Activated CD8-positive, alpha-beta memory T cell treated with anti-CD3 and anti-CD28 coated beads for 24 hours (primary cell): ENCODE results near the gene ULK4.
"Not testable (repeated sequence)": the region's sequence is repeated elsewhere in the genome, so short reads cannot be mapped to it uniquely, and the experiment has no call there.

ENCODE experiments used
- DNase-seq: peaks from one replicate; pipeline ENCODE4 v3.0.0-alpha.2; 2020

ULK4 gene

DNA sequence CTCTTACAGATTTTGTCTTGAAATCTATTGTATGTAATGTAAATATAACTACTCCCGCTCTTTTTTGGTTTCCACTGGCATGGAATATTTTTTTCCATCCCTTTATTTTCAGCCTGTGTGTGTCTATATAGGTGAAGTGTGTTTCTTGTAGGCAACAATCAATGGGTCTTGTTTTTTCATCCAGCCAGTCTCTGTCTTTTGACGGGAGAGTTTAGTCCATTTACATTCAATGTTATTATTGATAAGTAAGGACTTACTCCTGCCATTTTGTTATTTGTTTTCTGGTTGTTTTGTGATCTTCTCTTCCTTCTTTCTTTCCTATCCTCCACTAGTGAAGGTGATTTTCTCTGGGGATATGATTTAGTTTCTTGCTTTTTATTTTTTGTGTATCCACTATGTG, 101.4 kb downstream of the ULK4 start:
- DNase-seq: not testable (repeated sequence)

DNA sequence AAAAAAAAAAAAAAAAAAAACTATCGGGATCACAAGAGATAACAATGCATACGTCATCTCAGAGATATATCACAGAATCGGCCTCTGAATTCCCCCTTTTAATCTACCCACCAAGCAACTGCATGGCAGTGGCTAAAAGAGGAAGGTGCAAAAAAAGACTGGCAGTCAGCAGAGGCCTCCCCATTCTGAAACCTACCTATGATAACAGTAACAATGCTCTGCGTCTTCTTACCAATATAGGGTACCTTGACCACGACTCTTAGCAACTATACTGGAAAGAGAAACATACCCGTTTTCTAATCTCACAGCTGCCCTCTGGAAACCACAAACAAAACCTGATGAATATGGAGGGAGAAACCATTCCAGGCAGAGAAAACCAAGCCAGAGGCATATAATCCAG, 106.9 kb downstream of the ULK4 start:
- no peak for DNase-seq

DNA sequence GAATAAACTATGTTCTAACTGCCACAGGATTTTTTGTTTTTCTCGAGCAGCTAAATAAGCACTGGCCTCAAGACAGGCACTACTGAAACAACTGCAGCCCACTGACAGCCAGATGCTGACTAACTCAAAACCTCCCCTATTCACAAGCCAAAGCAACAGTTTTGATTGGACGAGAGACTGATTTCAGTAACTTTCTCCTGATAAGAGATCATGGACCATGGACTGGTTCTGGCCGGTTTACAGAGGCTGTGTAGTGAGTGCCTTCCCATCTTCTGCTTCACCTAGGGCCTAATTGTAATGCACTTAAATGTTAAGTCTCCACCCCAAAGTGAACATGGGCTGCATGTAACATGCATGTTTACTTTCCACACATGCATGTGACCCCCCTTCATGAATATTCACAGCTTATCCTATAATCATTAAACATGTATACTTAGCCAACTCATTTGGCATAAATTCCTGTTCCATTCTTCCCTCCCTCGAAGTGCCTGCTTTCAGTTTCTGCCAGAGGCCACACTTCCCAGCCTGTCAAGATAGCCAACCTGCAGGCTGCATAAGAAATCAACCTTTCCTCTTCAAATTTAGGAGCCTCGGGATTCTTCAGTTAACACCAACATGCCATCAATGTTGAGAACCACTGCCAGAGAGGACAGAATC, 108.2 kb downstream of the ULK4 start:
- no peak for DNase-seq

DNA sequence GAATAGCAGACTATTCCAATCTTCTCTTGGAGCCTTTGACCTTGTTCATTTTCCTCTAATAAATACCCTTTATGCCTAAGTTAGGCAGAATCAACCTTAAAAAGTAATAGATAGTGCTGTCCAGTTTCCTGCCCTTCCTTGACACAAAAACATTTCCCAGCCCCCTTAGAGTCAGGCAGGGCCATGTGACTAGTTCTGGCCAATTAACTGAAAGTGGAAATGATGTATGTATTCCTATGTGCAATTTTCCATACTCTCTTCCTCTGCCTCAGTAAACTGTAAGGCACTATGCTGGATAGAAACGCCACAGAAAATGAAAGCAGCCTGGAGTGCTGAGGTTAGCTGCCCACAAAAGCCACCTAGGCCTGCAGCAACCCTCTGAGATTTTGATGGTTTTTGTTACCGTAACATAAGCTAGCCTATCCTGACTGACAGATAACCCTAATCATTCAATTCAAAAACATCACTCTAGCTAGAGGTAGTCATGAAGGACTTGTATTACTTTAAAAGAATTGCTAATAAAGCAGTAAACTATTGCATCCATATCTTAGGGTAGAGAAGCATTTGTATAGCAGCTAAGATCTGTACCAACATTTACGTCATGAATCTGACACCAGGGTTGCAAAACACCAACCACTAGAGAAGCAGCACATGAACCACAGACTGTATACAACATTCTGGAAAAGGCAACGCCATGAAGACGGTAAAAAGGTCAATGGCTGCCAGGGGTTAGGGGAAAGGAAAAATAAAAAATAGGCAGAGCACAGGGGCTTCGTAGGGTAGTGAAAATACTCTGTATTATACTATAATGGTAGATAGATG, 112.9 kb downstream of the ULK4 start:
- no peak for DNase-seq

GRCh38 chr3:41847679-41848078, 114.2 kb downstream of the ULK4 start:
- DNase-seq: no peak

- no peak for DNase-seq
These were observed 115.1 kb downstream of the ULK4 start for GRCh38 chr3:41846850-41847249.

- DNase-seq: no peak
These were observed 116.1 kb downstream of the ULK4 start for GRCh38 chr3:41845826-41846225.

DNA sequence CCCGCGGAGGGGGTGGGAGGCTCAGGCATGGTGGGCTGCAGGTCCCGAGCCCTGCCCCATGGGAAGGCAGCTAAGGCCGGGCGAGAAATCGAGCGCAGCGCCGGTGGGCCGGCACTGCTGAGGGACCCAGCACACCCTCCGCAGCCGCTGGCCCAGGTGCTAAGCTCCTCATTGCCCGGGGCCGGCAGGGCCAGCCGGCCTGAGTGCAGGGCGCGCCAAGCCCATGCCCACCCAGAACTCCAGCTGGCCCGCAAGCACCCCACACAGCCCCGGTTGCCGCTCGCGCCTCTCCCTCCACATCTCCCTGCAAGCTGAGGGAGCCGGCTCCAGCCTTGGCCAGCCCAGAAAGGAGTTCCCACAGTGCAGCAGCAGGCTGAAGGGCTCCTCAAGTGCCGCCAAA, 117.6 kb downstream of the ULK4 start:
- not testable (repeated sequence) for DNase-seq

- not testable (repeated sequence) for DNase-seq
These were observed 120.8 kb downstream of the ULK4 start for GRCh38 chr3:41840936-41841668.

GRCh38 chr3:41836360-41837134, 125.4 kb downstream of the ULK4 start:
- DNase-seq: no peak

DNA sequence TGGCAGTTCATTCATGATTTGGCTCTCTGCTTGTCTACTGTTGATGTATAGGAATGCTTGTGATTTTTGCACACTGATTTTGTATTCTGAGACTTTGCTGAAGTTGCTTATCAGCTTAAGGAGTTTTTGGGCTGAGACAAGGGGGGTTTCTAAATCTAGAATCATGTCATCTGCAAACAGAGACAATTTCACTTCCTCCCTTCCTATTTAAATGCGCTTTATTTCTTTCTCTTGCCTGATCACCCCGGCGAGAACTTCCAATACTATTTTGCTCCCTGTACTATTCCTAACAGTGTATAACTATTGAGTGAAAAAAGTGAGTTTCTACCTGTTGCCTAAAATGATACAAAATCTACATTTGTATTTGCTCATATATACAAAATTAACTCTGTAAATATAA, 128.3 kb downstream of the ULK4 start:
- no peak for DNase-seq

- DNase-seq: no peak
These were observed 142.7 kb downstream of the ULK4 start for GRCh38 chr3:41819236-41819635.

- no peak for DNase-seq
These were observed 153.3 kb downstream of the ULK4 start for GRCh38 chr3:41808618-41809017.

GRCh38 chr3:41808152-41808551, 153.8 kb downstream of the ULK4 start:
- DNase-seq: no peak

GRCh38 chr3:41794748-41795589, 166.9 kb downstream of the ULK4 start:
- no peak for DNase-seq

GRCh38 chr3:41792806-41793205, 169.1 kb downstream of the ULK4 start:
- no peak for DNase-seq

- no peak for DNase-seq
These were observed 192.8 kb downstream of the ULK4 start for GRCh38 chr3:41769106-41769505.

DNA sequence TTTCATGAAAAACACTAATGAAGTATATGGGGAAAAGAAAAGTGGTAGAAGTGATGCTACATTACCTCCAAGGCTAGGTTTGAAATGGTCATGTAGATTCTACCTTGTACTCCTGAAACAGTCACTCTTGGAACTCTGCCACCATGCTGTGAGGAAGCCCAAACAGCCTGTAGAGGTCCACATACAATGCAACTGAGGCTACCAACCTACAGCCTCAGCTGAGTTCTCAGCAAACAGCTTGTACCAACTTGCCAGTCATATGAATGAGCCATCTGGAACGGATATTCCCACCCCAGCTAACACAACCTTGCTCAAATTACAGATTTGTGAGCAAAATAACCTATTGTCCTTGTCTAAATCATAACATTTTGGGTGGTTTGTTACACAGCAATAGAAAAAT, 193.5 kb downstream of the ULK4 start:
- no peak for DNase-seq

- not testable (repeated sequence) for DNase-seq
These were observed 199.0 kb downstream of the ULK4 start for GRCh38 chr3:41762867-41763266.

DNA sequence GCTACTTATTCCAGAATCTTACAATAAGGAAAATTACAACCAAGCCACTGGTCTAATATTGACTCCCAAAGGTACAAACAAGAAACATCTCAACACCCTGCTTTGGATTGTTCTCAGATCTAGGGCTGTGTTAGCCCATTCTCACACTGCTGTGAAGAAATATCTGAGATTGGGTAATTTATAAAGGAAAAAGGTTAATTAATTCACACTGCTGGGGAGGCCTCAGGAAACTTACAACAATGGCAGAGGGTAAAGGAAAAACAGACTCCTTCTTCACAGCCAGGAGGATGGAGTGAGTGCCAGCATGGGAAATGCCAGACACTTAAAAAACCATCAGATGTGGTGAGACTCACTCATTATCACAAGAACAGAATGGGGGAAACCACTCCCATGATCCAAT, 208.3 kb downstream of the ULK4 start:
- no peak for DNase-seq

GRCh38 chr3:41751597-41751996, 210.3 kb downstream of the ULK4 start:
- DNase-seq: no peak

GRCh38 chr3:41749988-41750387, 211.9 kb downstream of the ULK4 start:
- no peak for DNase-seq
